Measurements from ENCODE around the gene DAGLA. TPM values are rescaled to one million over a fixed set of nuclear protein-coding genes. Genes with fewer than 3 reads are reported as not detected.

DAGLA gene
- total RNA-seq, 1 donor from 2014 or later = 1.1 TPM

GRCh38 chr11:61647529-61647928 lies 32.7 kb upstream of the DAGLA start:
- Histone ChIP-seq H3K79me2 (ENCODE audit: low read depth) (no peaks in the 10 kb centered on the region), H3K27me3 (no peaks in the 10 kb centered on the region), H3K9me3 (ENCODE audit: low read depth) (no peaks in the 10 kb centered on the region), H3K4me2 (no peak overlapping the region), H3K4me1 (peaks cover 12% of the 10 kb centered on the region), H3K36me3 (no peaks in the 10 kb centered on the region), H3K9ac (no peak overlapping the region), H3F3A (ENCODE audit: low read depth) (peaks cover 9% of the 10 kb centered on the region), H2AFZ (replicated peaks) (no peak overlapping the region), H3K27ac (no peak overlapping the region), H3K4me3 (no peak overlapping the region), H4K20me1 (ENCODE audit: low read depth) (no peaks in the 10 kb centered on the region)
- Mint-ChIP-seq H3K4me3 (no peak overlapping the region), H3K27me3 (ENCODE audit: insufficient read depth, low read depth) (peaks cover 17% of the 10 kb centered on the region), H3K4me1 (peaks cover 7% of the 10 kb centered on the region), H3K36me3 (no peaks in the 10 kb centered on the region), H3K9me3 (no peaks in the 10 kb centered on the region), H3K27ac (peak overlapping the region; percentile 69)
- no peak for DNase-seq (ENCODE audit: low spot score)
- TF ChIP-seq CTCF (IDR thresholded peaks at IDR 0.05) = no peak
- TF ChIP-seq EZH2 (IDR thresholded peaks at IDR 0.05) = no peak
- no peak for TF ChIP-seq EZH2phosphoT487 (IDR thresholded peaks at IDR 0.05)

GRCh38 chr11:61650781-61651571 lies 29.2 kb upstream of the DAGLA start:
- Mint-ChIP-seq H3K27ac (no peak overlapping the region), H3K27me3 (ENCODE audit: insufficient read depth, low read depth) (peaks cover 8% of the 10 kb centered on the region), H3K36me3 (no peaks in the 10 kb centered on the region), H3K4me3 (no peak overlapping the region), H3K4me1 (peaks cover 8% of the 10 kb centered on the region), H3K9me3 (no peaks in the 10 kb centered on the region)
- H3K4me1 ChIP-seq = peaks cover 13% of the 10 kb centered on the region
- peaks cover 7% of the 10 kb centered on the region for H3F3A ChIP-seq (ENCODE audit: low read depth)
- H3K9me3 ChIP-seq (ENCODE audit: low read depth) = no peaks in the 10 kb centered on the region
- no peaks in the 10 kb centered on the region for H4K20me1 ChIP-seq (ENCODE audit: low read depth)
- no peak overlapping the region for H3K9ac ChIP-seq
- peak; percentile 75 for DNase-seq (ENCODE audit: low spot score)
- no peaks in the 10 kb centered on the region for H3K79me2 ChIP-seq (ENCODE audit: low read depth)
- H3K36me3 ChIP-seq = no peaks in the 10 kb centered on the region
- no peaks in the 10 kb centered on the region for H3K27me3 ChIP-seq
- no peak for TF ChIP-seq EZH2 (IDR thresholded peaks at IDR 0.05)
- TF ChIP-seq CTCF (IDR thresholded peaks at IDR 0.05) = no peak
- no peak for TF ChIP-seq EZH2phosphoT487 (IDR thresholded peaks at IDR 0.05)
- no peak overlapping the region for H3K4me3 ChIP-seq
- no peak overlapping the region for H3K27ac ChIP-seq
- no peak overlapping the region for H2AFZ ChIP-seq (replicated peaks)
- peak overlapping the region; percentile 42 for H3K4me2 ChIP-seq

GRCh38 chr11:61652135-61652534 lies 28.1 kb upstream of the DAGLA start:
- Histone ChIP-seq H3K9me3 (ENCODE audit: low read depth) (no peaks in the 10 kb centered on the region), H3K4me1 (peaks cover 13% of the 10 kb centered on the region), H3K9ac (no peak overlapping the region), H3K79me2 (ENCODE audit: low read depth) (no peaks in the 10 kb centered on the region), H2AFZ (replicated peaks) (no peak overlapping the region), H4K20me1 (ENCODE audit: low read depth) (no peaks in the 10 kb centered on the region), H3K27me3 (no peaks in the 10 kb centered on the region), H3F3A (ENCODE audit: low read depth) (peaks cover 9% of the 10 kb centered on the region), H3K36me3 (no peaks in the 10 kb centered on the region), H3K4me3 (no peak overlapping the region), H3K27ac (no peak overlapping the region), H3K4me2 (no peak overlapping the region)
- H3K27me3 Mint-ChIP-seq (ENCODE audit: insufficient read depth, low read depth) = peaks cover 9% of the 10 kb centered on the region
- H3K9me3 Mint-ChIP-seq = no peaks in the 10 kb centered on the region
- H3K36me3 Mint-ChIP-seq = no peaks in the 10 kb centered on the region
- peaks cover 16% of the 10 kb centered on the region for H3K4me1 Mint-ChIP-seq
- no peak for TF ChIP-seq CTCF (IDR thresholded peaks at IDR 0.05)
- TF ChIP-seq EZH2phosphoT487 (IDR thresholded peaks at IDR 0.05) = no peak
- no peak for TF ChIP-seq EZH2 (IDR thresholded peaks at IDR 0.05)
- no peak overlapping the region for H3K4me3 Mint-ChIP-seq
- H3K27ac Mint-ChIP-seq = no peak overlapping the region
- DNase-seq (ENCODE audit: low spot score) = no peak

Measured in neural progenitor cell (in vitro differentiated cells).